ENCODE measurements around the gene IL18RAP.

The IL18RAP gene

GRCh38 chr2:102498414-102498813 is 75.5 kb downstream of the IL18RAP start:
- no peak for DNase-seq (ENCODE audit: low read depth in 4 of 4, low spot score in 1 of 4)

GRCh38 chr2:102499558-102499957 is 76.6 kb downstream of the IL18RAP start:
- DNase-seq (ENCODE audit: low read depth in 4 of 4, low spot score in 1 of 4): no peak

Data from stimulated activated CD4-positive, alpha-beta T cell treated with anti-CD3 and anti-CD28 coated beads, Interleukin-1b, Interleukin-23, amount 100 ng/mL, for 24 hours (primary cell).